ENCODE measurements around the gene FAM168B.

FAM168B gene

DNA sequence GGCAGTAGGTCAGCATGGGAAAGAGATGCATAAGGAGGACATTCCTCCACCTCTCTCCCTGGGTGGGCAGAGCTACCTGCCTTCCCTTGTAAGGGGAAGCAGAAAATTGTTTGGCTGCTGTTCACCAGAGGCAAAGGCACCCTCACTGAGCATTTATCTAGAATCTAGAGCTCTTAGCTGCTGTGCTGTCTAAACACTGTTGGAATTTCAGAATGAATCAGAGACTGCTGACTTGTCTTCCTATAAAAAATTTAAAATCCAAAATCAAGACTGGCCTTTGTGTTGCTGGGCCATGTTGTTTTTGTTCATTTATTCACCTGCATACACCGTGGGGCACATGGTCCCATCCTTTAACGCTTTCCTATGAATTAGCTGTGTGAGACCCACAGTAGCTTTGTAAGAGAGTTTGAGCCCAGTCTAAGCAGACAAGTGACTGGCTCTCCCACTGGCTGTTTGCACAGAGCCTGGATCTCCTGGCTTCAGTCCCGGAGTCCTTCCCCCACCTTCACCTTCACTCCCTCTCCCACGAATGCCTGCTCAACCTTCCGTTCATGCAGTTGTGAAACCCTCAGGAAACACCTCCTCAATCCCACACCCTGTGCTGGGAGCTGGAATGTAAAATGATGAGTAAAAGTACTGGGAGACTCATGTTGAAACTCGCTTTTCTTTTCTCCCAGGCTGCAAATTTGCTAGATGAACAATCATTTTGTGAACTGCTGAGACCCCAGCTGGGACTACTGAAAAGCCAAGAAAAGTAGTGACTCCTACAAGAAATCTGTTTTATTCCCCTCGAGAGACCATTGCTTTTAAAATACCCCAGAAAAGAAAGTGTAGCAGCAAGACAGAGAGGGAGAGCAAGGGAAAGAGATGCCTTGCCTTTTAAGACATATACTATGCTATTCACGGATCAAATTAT is 76.2 kb downstream of the FAM168B start:
- no peak for DNase-seq

DNA sequence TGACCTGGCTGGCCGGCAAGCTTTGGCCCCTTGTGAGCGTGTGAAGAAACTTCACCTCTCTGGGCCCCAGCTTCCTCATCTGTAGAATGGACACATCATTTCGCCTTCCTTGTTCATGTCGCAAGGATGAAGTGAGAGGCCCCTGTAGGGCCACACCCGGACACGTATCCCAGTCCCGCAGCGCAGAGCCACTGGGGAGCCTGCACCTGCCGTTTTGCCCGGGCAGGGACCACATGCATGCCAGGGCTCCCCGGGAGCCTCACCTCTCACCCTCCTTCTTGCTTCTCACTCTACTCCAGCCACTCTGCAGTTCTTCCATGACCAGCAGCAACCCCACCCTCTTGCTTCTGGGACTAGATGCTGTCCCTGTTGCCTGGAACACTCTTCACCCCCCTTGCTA is 77.5 kb downstream of the FAM168B start:
- DNase-seq, result no peak

DNA sequence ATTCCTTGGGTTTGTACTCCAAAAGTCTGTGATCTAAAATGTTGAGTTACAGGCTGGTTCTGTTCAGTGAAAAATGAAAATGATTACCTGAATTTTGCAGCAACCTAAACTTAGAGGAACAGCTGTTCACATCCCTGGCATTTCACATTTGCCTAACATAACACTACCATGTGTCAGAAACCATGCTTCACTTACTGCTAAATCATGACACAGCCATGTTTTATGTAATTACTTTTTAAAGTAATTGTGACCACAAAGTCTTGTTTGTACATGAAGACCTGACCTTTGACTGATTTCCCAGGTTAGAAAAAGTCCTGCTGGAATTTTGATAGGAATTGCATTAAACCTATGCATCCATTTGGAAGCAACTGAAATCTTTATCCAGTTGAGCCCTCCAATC is 79.1 kb downstream of the FAM168B start:
- DNase-seq, result no peak

DNA sequence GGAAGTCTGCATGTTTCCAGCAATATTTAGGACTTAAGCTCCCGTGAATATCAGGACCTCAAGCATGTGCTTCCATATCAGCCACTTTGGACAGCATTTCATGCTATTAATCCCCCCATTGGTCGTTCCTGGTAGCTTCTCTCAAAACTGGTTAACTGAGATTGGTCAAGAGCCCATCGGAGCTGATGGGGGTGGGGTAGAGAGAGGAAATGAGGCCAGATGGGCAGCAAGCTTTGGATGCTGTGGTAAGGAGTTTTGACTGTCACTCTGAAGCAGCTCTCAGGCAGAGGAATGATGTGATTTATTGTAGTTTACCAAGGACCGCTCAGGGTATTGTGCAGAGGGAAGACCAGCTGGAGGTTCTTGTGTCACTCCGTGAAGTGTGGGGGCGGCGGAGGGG is 81.8 kb downstream of the FAM168B start:
- no peak for DNase-seq

DNA sequence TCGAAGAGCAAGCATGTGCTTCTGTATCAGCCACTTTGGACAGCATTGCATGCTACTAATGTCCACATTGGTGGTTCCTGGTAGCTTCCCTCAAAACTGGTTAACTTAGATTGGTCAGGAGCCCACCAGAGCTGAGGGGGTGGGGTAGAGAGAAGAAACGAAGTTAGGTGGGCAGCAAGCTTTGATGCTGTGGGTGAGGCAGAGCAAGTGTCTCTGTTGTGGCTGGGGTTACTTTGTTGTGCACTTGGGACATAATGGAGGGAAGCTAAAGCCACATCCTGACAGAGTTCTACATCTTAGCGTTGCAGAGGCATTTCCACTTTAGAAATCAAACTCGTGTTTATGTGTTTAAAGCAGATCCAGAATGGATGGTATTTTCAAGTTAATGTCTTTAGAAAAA is 82.7 kb downstream of the FAM168B start:
- no peak for DNase-seq

DNA sequence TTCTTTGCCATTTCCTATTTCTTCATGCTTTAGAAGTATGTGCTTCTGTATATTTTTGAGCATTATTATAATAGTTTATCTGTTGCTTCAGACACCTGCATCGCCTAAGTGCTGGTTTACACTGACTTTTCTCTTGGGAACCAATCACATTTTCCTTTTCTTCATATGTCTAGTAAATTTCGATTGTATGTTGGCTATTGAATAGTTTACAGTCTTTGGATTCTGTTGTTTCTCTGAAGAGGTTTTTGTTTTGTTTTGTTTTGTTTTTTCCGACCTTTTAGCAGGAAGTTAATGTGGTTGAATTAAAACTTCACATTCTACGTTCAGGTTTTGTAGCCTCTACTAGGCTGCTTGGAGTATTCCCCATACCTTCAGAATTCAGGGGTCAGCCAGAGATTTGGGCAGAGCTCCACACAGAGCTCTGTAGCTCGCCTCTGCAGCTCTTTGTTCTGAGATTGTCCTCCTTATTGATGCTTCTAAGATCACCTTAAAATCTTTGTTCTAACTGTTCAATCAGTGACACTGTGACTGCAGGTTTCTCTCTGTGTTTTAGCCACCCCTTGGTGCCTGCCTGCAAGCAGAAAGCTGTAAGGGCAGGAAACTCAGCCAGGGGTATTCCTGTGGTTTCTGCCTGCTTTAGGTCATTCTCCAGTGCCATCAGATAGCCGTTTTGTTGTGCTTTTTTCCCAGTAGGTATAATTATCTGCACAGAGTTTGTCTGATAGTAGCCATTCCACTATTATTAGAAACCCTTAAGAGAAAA is 83.4 kb downstream of the FAM168B start:
- DNase-seq, result no peak

DNA sequence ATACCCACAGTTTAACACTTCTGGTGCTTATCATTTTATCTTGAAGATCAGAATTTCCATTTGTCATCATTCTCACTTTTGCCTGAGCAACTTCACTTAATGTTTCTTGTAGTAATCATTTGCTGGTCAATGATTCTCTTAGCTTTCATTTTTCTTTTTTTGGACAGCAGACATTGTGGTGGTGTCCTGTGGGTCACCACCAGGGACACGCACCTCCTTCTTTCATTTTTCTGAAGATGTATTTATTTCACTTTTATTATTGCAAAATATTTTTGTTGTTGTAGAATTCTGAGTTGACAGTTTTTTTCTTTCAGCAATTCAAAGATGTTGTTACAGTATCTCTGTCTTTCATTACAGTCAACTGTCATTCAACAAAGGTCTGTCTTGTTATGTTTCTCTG is 84.3 kb downstream of the FAM168B start:
- DNase-seq, result no peak

DNA sequence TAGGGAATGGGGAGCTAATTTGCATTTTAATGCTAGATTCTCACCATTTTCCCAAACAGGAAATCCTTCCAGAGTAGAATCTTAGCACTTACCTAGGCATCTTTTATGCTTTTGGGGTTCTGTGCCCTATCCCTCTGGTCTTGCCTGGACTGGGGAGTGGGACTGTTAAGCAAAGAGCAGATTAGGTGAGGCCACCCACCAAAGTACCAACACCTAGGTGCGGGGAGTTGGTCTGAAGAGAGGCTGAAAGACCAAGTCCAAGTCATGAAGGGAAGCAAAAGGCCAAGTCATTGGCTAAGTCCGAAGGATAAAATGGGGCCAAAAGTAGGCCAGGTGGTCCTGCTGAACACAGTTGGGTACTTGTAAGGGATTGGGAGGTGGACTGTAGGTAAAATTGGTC is 86.7 kb downstream of the FAM168B start:
- no peak for DNase-seq

DNA sequence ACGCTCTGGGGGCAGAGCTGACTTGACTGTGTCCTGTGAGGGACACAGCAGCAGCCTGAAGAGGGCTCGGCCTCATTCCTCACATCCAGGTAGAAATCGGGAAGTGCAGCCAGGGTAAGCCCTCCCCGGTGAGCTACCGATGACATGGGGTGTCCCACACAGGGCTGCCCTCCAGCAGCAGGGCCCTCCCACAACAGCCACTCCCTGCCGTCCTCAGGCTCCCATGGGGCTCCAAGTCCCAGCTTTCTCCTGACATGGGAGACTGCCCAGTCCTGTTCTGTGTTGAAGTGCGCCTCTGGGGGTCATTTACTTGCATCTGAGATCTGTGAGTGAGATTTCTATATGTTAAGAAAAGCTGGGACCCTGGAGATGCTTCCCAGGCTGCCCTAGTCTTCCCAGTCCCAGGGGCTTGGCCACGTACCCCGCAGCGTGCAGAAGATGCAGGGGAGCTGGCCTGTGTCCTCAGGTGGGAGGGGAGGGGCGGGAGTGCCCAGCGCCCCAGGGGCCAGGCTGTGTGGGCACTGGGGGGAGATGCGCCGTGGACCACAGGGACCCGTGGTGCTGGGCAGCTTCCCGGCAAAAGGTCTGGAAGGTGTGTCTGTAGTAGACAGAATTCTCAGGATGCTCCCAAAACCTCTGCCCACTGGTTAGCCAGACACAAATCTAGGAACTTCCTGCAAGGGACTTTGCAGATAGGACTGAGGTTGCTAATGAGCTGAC is 87.9 kb downstream of the FAM168B start:
- DNase-seq, result no peak

DNA sequence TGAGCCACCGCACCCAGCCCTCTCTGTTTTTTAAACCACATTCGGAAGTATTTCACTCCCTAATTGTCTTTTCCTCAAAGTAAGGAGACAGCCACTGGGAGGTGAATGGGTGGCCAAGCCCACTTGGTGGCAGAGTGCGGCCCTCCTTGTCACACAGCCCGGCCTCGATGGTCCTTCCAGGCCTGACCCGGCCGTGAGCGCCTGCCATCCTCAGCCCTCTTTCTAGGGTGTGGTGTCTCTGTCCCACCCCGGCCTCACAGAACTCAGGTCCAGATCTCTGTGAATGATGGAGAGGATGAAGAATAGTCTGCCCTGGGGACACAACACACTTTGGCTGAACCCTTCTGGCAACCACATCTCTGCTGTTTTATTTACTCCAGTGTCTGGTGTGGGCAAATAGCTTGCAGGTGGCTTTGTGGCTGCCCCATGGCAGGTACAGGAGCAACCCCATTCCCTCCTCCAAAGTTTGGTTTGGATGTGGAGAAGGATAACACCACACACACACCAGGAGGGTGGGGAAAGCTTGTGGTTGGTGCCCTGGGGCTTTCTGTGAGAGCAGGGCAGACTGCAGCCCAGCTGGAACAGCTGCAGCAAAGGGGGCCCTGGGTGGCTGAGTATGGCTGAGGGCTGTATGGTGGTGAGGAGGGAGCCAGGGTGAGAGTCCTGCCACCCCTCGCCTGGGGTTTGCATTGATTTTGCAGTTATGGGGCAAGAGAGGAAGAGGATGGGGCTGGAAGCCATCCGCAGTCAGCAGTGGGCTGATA is 88.6 kb downstream of the FAM168B start:
- no peak for DNase-seq

DNA sequence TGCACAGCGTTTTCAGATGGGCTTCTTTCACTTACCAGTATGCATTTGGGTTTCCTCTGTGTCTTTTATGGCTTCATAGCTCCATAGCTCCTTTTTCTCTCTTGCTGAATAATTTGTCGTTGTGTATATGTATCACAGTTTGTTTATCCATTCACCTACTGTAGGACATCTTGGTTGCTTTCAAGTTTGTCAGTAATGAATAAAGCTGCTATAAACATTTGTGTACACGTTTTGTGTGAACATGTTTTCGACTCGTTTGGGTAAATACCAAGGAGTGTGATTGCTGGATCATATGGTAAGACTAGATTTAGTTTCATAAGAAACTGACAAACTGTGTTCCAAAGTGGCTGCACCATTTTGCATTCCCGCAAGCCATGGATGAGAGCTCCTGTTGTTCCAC is 94.7 kb downstream of the FAM168B start:
- no peak for DNase-seq

Measured in left hindlimb (tissue), 1 donor.